GM19324 (cell line): ENCODE data around the gene IPO11.
"Not testable (repeated sequence)": the region's sequence is repeated elsewhere in the genome, so short reads cannot be mapped to it uniquely, and the experiment has no call there.

Experiments
- ATAC-seq: cut with Tn5 transposase; IDR thresholded peaks from one replicate; pipeline ENCODE4 v1.9.1; 2021; ENCODE audit warnings: mild to moderate bottlenecking, moderate library complexity; ENCODE audit not compliant: unreplicated experiment, low FRiP score

Gene IPO11

DNA sequence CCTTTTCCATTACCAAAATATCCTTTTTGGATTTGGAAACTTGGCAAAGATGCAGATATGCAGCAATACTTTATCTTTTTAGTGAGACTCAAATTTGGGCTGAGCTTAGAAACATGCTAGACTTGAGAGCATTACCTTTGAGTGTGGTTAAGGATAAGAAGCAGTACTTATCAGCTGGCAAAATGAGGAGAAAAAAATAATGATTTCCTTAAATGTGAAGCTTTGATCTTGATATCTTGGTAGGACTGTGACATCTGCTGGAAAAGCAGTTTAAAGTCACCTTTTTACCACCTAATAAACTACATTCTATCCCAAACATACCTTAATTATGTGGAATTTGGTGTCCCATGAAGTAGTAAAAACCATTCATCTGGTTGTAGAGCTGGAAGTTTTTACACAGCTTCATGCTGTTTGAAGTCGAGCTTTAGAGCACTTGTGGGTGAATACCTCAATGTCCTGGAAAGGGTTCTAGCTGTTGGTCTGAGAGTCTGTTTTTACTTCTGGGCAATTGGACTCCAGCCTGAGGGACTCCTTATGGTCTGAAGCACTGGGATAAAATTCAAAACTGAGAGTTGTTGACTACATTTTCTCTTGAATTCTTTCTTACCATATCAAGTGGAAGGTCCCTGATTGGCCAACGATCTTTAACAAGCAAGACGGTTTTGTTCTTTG lies 219.5 kb downstream of the IPO11 start:
- ATAC-seq, result no peak

DNA sequence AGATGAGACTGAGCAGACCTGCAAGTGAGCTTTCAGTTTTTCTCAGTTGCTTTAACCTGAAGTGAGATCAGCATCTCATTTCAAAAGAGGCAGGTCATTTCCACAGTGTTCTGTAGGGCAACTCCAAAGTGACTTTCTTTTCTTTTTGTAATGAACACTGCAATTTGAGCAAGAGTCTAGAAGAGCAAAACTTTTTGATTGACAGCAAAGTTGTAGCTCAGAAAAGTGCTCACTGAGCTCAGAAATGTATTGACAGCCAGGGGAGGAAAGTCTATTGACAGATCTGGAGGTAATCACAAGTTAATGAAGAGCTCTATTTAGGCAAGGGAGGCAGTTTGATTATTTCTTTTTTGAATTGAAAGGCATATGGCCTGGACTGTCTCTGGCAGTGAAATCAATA lies 220.7 kb downstream of the IPO11 start:
- ATAC-seq, result no peak

DNA sequence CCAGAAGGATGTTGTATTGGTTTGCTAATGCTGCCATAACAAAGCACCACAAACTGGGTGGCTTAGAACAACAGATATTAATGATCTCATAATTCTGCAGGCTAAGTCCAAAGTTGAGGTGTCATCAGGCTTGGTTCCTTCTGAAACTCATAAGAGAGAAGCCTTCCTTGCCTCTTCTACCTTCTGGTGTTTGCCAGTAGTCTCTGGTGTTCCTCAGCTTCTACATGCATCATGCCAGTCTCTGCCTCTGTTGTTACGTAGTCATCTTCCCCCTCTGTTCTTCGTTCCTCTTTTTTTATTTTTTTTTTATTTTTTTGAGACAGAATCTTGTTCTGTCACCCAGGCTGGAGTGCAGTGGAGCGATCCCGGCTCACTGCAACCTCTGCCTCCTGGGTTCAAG lies 227.9 kb downstream of the IPO11 start:
- ATAC-seq, result no peak

DNA sequence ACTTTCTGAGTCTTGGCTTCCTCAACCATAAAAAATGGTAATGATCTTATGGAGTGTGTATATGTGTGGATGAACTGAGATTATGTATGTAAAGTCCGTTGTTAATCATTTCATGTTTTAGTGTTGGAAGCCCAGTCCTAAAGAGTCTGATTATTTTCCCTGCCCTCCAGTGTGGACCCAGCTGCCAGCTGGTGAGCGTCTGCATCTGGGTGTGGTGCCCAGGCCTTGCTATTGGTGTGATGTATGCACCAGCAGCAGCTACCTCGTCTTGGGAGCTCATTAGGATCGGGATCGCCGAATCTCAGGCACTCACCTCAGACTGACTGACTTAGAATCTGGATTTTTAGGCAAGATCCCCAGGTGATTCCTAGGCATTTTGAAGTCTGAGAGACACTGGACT lies 229.9 kb downstream of the IPO11 start:
- no peak for ATAC-seq

DNA sequence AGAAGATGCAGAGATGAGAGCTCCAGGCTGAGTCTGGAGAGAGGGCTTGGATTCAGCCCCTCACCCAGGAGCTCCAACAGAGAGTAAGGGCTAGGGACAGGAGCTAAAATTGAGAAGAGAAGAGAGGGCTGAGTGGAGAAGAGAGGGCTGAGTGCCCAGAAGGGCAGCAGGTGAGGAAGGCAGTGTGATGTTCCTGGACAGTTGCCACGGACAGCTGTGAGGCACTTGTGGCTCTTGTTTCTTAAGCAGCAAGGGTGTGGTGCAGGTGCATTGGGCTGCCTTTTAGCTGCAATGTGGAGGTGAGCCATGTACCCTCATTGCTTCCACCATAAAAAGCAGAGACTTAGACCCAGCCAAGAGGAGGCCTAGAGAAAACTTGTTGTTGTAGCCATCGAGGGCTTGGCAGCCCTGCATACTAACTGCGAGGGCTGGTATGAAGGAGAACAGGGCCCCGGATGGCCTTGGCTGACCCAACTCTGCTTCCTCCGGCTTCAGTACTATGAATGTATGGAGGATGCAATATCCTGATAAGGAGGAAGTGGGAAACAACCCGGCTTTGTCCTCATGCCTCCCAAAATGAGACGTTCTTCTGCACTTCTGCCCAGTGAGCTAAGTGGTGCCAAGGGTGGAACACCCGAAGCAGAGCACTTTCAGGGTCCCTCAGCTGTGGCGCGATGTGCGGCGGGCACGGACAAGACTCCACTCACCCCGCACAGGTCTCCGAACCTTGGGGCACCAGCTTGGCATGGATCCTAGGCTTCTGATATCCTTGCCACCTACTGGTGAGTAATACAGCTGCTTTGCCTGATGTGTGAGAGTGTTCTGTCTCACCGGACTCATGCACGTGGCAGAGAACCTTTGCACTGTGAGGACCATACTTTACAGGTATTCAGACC lies 231.2 kb downstream of the IPO11 start:
- no peak for ATAC-seq

DNA sequence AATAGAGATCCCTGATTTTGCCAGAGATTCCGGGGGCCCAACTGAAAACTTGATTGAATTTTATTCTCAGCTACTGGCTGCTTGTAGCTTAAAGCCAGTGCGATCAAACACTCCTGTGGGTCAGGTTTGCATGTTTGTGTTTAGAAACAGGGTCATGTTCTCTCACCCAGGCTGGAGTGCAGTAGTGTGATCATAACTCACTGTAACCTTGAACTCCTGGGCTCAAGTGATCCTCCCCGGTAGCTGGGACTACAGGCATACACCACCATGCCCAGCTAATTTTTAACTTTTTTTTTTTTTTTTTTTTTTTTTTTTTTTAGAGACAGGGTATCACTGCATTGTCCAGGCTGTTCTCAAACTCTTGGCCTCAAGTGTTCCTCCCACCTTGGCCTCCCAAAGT lies 232.7 kb downstream of the IPO11 start:
- ATAC-seq, result no peak

DNA sequence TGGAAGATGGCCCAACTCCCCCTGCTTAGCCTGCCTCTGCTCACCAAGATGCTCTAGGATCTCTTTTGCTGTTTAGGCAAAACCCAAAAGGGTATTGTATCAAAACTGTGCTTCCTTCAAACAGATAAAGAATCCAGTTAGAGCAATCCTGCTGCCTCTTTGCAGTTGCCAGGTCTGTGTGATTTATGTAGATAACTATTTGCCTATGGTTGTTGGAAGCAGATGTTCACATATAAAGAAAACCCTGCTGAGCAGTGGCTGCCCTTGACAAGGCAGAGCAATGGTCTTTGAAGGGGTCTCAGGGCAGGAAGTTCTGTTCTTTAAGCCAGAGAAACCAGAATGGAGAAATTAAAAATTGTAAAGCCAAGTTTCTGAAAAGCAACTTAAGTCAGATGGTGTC lies 234.7 kb downstream of the IPO11 start:
- no peak for ATAC-seq

DNA sequence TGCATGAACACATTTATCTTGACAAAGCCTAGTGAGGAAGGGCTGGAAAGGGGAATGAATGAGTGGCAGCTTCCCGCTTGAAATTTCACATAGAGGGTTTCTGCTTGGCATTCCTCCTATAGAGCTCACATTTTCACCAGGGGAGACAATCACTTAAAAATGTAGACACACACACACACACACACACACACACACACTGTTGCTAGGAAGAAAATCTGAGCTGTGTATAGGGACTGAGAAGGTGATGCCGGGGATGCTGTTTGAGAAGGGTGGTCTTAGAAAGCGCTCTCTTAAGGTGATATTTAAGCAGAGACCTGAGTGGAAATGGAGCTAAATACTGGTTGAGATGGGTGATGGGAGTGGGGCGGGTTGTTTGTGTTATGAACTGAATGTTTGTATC lies 236.5 kb downstream of the IPO11 start:
- ATAC-seq, result no peak

DNA sequence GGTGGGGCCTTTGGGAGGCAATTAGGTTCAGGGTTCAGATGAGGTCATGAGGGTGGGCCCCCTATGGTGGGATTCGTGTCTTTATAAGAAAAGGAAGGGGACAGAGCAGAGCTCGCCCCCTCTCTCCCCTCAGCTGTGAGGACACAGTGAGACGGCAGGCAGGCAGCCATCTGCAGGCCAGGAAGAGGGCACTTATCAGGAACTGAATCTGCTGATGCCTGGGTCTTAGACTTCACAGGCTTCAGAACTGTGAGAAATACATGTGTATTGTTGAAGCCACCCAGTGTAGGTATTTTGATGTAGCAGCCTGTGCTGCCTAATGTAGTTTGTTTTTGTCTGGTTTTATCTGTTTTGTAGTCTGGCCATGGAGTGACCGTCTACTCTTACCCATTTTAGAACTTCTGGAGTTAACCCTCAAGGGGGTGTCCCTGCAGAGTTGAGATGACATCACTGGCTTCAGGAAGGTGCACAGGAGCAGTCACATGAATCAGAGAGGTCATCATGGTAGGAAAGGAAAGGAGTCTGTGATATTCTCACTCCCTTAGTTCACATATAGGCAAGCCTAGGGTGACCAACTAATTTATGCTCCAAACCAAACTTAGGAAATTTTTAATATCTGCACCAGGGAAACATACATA lies 237.0 kb downstream of the IPO11 start:
- ATAC-seq, result no peak

DNA sequence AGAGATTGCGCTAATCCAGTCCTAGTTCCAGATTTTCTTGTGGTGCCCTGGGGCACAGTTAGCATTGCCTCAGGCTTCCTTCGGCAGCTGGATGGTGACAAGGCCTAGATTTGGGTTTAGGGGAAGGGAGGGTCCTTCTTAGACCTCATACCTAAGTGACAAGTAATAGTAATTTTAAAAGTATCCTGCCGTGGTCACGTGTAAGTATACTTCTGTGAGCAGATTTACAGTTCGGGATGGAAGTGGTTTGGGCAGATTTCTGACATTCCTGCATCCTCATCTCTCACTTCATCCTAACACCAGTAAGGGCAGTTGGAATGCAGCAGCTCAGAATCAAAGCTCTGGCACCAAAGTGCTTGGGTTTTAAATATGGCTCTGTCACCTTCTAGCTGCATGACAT lies 237.6 kb downstream of the IPO11 start:
- ATAC-seq, result no peak

DNA sequence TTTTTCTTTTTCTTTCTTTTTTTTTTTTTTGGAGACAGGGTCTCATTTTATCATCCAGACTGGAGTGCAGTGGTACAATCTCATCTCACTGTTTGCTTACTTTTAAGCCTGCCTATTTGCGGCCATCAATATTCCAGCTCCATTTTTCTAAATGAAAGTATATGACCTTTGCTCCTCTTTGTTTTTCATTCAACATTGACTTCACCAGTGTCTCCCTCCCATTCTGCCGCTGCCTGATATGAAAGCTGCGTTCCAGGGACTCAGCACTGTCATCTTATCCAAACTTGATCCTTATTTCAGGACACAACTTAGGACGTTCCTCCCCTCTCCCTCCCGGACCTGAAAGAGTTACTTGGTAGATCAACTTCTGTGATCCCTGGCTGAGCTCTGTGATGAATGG lies 239.7 kb downstream of the IPO11 start:
- no peak for ATAC-seq

DNA sequence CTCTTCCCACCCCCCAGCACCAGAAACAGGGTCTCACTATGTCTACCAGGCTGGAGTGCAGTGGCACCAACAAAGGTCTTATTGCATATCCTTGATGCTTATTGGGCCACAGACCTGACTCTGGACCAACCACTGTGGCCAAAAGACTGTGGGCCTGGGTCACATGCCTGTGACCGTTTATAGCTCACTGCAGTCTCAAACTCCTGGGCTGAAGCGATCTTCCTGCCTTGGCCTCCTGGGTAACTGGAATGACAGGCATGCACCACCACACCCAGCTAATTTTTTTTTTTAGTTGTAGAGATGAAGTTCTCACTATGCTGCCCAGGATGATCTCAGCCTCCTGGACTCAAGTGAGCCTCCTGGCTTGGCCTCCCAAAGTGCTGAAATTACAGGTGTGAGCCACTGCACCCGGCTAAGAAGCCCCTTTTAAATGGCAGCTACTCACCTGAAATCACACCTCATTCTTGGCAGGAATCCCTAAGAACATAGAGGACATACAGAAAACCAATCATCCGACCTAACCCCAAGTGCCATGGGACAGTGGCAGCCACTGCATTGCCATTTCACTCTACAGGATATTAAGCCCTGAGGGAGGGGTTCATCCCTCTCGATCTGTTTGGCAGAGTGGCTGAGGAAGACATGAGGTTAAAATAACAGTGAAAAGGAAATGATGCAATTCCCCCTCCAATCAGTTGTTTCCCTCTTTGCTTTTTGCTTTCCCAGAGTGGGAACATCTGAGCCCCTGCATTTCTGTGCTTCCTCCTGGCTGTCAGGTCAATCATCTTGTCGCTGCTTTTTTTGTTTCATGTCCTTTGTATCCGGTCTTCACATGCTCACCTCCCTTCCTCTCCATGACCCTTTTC lies 240.7 kb downstream of the IPO11 start:
- ATAC-seq, result no peak

DNA sequence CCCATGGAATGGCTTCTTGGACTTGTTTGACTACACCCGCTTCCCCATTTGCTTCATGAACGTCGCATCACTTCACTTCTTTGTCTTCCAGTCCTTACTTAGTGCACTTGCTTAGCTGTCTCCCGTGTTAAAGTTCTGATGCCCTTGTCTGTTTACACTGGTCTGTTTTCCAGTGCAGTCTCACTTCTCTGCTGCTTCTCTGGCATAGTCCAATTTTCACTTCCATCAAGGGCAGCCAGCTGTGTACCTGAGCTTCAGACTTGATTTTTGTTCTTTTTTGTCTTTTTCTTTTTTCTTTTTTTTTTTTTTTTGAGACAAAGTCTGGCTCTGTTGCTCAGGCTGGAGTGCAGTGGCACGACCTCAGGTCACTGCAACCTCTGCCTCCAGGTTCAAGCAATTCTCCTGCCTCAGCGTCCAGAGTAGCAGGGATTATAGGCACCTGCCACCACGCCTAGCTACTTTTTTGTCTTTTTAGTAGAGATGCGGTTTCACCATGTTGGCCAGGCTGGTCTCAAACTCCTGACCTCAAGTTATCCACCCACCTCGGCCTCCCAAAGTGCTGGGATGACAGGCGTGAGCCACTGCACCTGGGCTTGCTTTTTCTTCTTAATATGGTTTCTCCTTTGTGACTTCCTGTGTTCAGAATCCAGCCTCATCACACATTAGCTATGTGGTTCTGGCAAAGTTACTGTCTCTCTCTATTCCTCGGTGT lies 241.5 kb downstream of the IPO11 start:
- ATAC-seq, result no peak

DNA sequence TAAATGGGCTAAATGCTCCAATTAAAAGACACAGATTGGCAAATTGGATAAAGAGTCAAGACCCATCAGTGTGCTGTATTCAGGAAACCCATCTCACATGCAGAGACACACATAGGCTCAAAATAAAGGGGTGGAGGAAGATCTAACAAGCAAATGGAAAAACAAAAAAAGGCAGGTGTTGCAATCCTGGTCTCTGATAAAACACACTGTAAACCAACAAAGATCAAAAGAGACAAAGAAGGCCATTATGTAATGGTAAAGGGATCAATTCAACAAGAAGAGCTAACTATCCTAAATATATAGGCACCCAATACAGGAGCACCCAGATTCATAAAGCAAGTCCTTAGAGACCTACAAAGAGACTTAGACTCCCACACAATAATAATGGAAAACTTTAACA lies 245.2 kb downstream of the IPO11 start:
- ATAC-seq, result not testable (repeated sequence)

DNA sequence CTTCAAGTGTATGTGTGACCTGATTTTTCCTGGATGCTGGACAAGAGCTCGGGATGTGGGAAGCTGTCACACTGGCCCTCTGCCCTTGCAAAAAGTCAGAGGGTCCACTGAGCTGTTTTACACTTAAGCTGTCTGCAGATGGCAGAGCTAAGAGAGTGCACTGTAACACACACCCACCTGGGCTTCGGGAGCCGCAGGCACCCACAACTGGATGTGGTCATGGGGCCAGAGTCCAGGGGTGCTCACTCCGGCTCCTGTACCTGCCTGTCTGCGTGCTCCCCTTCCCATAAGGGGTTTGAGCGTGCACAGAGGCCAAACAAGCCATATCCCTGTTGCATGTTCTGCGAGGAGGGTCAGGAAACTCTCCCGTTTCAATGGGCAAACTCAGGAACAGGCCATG lies 248.6 kb downstream of the IPO11 start:
- no peak for ATAC-seq

DNA sequence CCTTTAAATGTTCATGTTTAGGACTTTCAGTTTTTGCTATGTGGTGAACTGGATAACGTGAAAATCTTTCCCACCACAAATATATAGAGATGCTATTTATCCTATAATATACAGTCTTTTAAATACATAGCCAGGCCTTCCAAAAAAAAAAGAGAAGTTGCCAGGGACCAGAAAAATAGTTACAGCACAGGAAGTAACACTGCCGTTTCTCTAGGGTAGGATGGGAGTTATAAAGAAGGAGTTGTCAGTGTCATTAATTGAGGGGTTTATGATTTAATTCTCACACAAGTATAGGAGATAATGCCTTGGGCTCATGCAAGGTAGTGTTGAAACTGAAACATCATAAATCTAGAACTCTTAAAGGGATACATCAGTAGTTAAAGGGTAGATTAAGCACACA lies 250.0 kb downstream of the IPO11 start:
- no peak for ATAC-seq

DNA sequence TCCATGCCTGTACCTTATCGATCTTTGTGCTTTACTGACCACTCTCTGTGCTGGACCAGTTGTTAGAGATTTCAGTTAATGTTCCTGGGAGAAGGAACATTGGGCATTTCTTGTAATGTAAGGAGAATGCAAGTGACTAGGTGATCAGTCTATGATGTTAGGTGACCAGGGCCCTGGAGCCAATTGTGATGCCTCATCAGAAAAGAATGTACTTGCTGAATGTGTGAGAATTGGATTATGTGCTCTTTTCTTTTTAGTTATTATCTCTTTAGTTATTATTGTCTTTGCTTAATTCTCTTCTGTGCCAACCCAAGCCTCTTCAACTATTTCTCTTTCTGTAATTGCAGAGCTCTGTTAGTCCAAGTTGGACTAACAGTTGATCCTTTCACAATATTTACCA lies 258.9 kb downstream of the IPO11 start:
- ATAC-seq, result no peak

DNA sequence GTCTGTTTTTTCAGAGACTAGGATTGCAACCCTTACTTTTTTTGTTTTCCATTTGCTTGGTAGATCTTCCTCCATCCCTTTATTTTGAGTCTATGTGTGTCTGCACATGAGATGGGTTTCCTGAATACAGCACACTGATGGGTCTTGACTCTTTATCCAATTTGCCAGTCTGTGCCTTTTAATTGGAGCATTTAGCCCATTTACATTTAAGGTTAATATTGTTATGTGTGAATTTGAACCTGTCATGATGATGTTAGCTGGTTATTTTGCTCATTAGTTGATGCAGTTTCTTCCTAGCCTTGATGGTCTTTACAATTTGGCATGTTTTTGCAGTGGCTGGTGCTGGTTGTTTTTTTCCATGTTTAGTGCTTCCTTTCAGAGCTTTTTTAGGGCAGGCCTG lies 264.0 kb downstream of the IPO11 start:
- ATAC-seq, result not testable (repeated sequence)
